Calu3 (cell line): ENCODE measurements around the gene DRC3. TPM values are rescaled to one million over a fixed set of nuclear protein-coding genes. Genes with fewer than 3 reads are reported as not detected.

Source experiments
- BruUV-seq: library from RNA; stranded (reverse); fragments of 400-500 nt; replicated peaks from 2 replicates; lab custom pipeline; 2021; lab: Mats Ljungman, UMichigan
- CTCF ChIA-PET: fragments of 300-600 bp; sonication (Branson Sonifier 250); formaldehyde crosslinking; loops from one replicate; lab custom pipeline; 2022; ENCODE audit warnings: antibody characterized with exemption; lab: Charles Lee
- DNase-seq: peaks from one replicate; pipeline ENCODE4 v3.0.0; 2022
- H3K27ac Mint-ChIP-seq: one replicate; pipeline ENCODE4 v1.8.0; 2022; ENCODE audit warnings: mixed read lengths; ENCODE audit not compliant: unreplicated experiment
- H3K27me3 Mint-ChIP-seq: one replicate; pipeline ENCODE4 v1.8.0; 2022; ENCODE audit warnings: mixed read lengths; ENCODE audit not compliant: unreplicated experiment
- H3K36me3 Mint-ChIP-seq: one replicate; pipeline ENCODE4 v1.8.0; 2022; ENCODE audit warnings: mild to moderate bottlenecking, moderate library complexity, mixed read lengths; ENCODE audit not compliant: insufficient read depth, unreplicated experiment
- H3K4me1 Mint-ChIP-seq: one replicate; pipeline ENCODE4 v1.8.0; 2022; ENCODE audit warnings: mild to moderate bottlenecking, low read depth, mixed read lengths; ENCODE audit not compliant: unreplicated experiment
- H3K4me3 Mint-ChIP-seq: one replicate; pipeline ENCODE4 v1.8.0; 2022; ENCODE audit warnings: mild to moderate bottlenecking, low read depth, moderate library complexity, mixed read lengths; ENCODE audit not compliant: unreplicated experiment
- H3K9me3 Mint-ChIP-seq: one replicate; pipeline ENCODE4 v1.8.0; 2022; ENCODE audit warnings: low read depth, mixed read lengths; ENCODE audit not compliant: unreplicated experiment
- CTCF ChIP-seq: fragments of 200-600 bp; IDR thresholded peaks from one replicate; pipeline ENCODE4 v1.8.0; 2022; ENCODE audit warnings: antibody characterized with exemption; ENCODE audit not compliant: unreplicated experiment
- intact Hi-C: fragments of 100-400 bp; cut with micrococcal nuclease; formaldehyde crosslinking; loops from one replicate; pipeline ENCODE4 v1.10.0; 2022; ENCODE audit not compliant: unreplicated experiment
- total RNA-seq: library from RNA; stranded (reverse); gene quantifications from 2 replicates; pipeline ENCODE4 v1.2.3, GENCODE V29; 2022

Gene DRC3
- total RNA-seq, 1 experiment from 2014 or later, result 2.8 TPM

GRCh38 chr17:17988427-17988945 is 15.8 kb downstream of the DRC3 start:
- H3K27me3 Mint-ChIP-seq, result no peaks in the 10 kb centered on the region
- CTCF ChIA-PET, result no interaction called here
- no peak overlapping the region for H3K27ac Mint-ChIP-seq
- no peaks in the 10 kb centered on the region for H3K9me3 Mint-ChIP-seq
- DNase-seq, result no peak
- H3K36me3 Mint-ChIP-seq, result peaks cover 5% of the 10 kb centered on the region
- intact Hi-C loops, result no loop called here
- TF ChIP-seq CTCF, result no peak
- peaks cover 10% of the 10 kb centered on the region for H3K4me1 Mint-ChIP-seq
- H3K4me3 Mint-ChIP-seq, result no peak overlapping the region
- BruUV-seq, result no TSS peak

GRCh38 chr17:17989081-17989480 is 16.4 kb downstream of the DRC3 start:
- Mint-ChIP-seq H3K27ac (no peak overlapping the region), H3K9me3 (no peaks in the 10 kb centered on the region), H3K27me3 (no peaks in the 10 kb centered on the region), H3K4me1 (peaks cover 10% of the 10 kb centered on the region), H3K36me3 (peaks cover 5% of the 10 kb centered on the region), H3K4me3 (no peak overlapping the region)
- intact Hi-C loops, result no loop called here
- no TSS peak for BruUV-seq
- no peak for TF ChIP-seq CTCF
- no peak for DNase-seq
- CTCF ChIA-PET, result no interaction called here

- BruUV-seq, result no TSS peak
- CTCF ChIA-PET, result interaction anchor here (0.5 kb wide), 1 partner anchor 44 kb away, joined by 5 read pairs; no protein-coding TSS in a partner anchor
- DNase-seq, result no peak
- no peak for TF ChIP-seq CTCF
- H3K9me3 Mint-ChIP-seq, result no peaks in the 10 kb centered on the region
- no peak overlapping the region for H3K27ac Mint-ChIP-seq
- intact Hi-C loops, result no loop called here
- no peak overlapping the region for H3K4me3 Mint-ChIP-seq
- H3K36me3 Mint-ChIP-seq, result peaks cover 5% of the 10 kb centered on the region
- peaks cover 10% of the 10 kb centered on the region for H3K4me1 Mint-ChIP-seq
- no peaks in the 10 kb centered on the region for H3K27me3 Mint-ChIP-seq
Observed at GRCh38 chr17:17989618-17990017, 17.0 kb downstream of the DRC3 start.

GRCh38 chr17:17990282-17990681 is 17.6 kb downstream of the DRC3 start:
- intact Hi-C loops, result no loop called here
- BruUV-seq, result no TSS peak
- peaks cover 5% of the 10 kb centered on the region for H3K36me3 Mint-ChIP-seq
- H3K4me1 Mint-ChIP-seq, result peaks cover 10% of the 10 kb centered on the region
- no peaks in the 10 kb centered on the region for H3K27me3 Mint-ChIP-seq
- CTCF ChIA-PET, result no interaction called here
- peak overlapping the region; percentile 82 for H3K27ac Mint-ChIP-seq
- no peak overlapping the region for H3K4me3 Mint-ChIP-seq
- peak; percentile 14 for DNase-seq
- no peak for TF ChIP-seq CTCF
- no peaks in the 10 kb centered on the region for H3K9me3 Mint-ChIP-seq
